ENCODE results near the gene EDNRB. TPM values are rescaled to one million over a fixed set of nuclear protein-coding genes. Genes with fewer than 3 reads are reported as not detected.

EDNRB gene
- total RNA-seq, 1 experiment from 2014 or later, result 0.22 TPM

- intact Hi-C loops (cut with micrococcal nuclease), result no loop called here
- Histone ChIP-seq H2AFZ (ENCODE audit: low read depth, low read length, poor library complexity, severe bottlenecking) (no peak overlapping the region), H3K79me2 (ENCODE audit: insufficient read depth, low read length) (no peaks in the 10 kb centered on the region), H3K4me2 (ENCODE audit: low read length) (no peak overlapping the region), H3K36me3 (ENCODE audit: control insufficient read depth in 1 of 2, insufficient read depth in 2 of 2, low read length in 2 of 2) (no peaks in the 10 kb centered on the region), H3K4me3 (replicated peaks in 1 of 2; ENCODE audit: low read depth in 1 of 2, low read length in 2 of 2) (no peak overlapping the region), H3K4me1 (ENCODE audit: control insufficient read depth in 1 of 2, insufficient read depth in 2 of 2, low read length in 2 of 2) (no peaks in the 10 kb centered on the region), H3K9me2 (ENCODE audit: insufficient read depth) (no peaks in the 10 kb centered on the region), H3K27me3 (ENCODE audit: insufficient read depth, low read length) (no peaks in the 10 kb centered on the region), H3K9ac (ENCODE audit: low read length) (no peak overlapping the region), H3K9me3 (ENCODE audit: control insufficient read depth in 1 of 2, insufficient read depth in 1 of 2, low read depth in 1 of 2, low read length in 2 of 2) (no peaks in the 10 kb centered on the region; a peak in 2 of 4 replicates), H4K20me1 (ENCODE audit: insufficient read depth) (no peaks in the 10 kb centered on the region), H3K27ac (ENCODE audit: low read depth, low read length) (no peak overlapping the region)
- DNase-seq (ENCODE audit: low read depth, low spot score) (no peak), ATAC-seq (no peak)
- CTCF ChIA-PET, result no interaction called here
- no TSS peak for BruUV-seq (replicated peaks)
- RAD21 ChIA-PET (ENCODE audit: low non-redundant PET in 1 of 2, low total read pairs in 2 of 2, uncharacterized antibody in 2 of 2, unreplicated experiment in 2 of 2), result no interaction called here
- POLR2A ChIA-PET, result no interaction called here
- TF ChIP-seq POLR2A (IDR thresholded peaks at IDR 0.05; ENCODE audit: borderline replicate concordance, extremely low read depth, insufficient read depth, insufficient read length), result no peak
These were observed 27.6 kb downstream of the EDNRB start for GRCh38 chr13:77891041-77891440.

- Histone ChIP-seq H3K4me3 (replicated peaks in 1 of 2; ENCODE audit: low read depth in 1 of 2, low read length in 2 of 2) (no peak overlapping the region), H4K20me1 (ENCODE audit: insufficient read depth) (no peaks in the 10 kb centered on the region), H3K79me2 (ENCODE audit: insufficient read depth, low read length) (no peaks in the 10 kb centered on the region), H2AFZ (ENCODE audit: low read depth, low read length, poor library complexity, severe bottlenecking) (no peak overlapping the region), H3K9me2 (ENCODE audit: insufficient read depth) (no peaks in the 10 kb centered on the region), H3K27me3 (ENCODE audit: insufficient read depth, low read length) (no peaks in the 10 kb centered on the region), H3K4me2 (ENCODE audit: low read length) (no peak overlapping the region), H3K4me1 (ENCODE audit: control insufficient read depth in 1 of 2, insufficient read depth in 2 of 2, low read length in 2 of 2) (no peaks in the 10 kb centered on the region), H3K27ac (ENCODE audit: low read depth, low read length) (no peak overlapping the region), H3K9me3 (ENCODE audit: control insufficient read depth in 1 of 2, insufficient read depth in 1 of 2, low read depth in 1 of 2, low read length in 2 of 2) (no peaks in the 10 kb centered on the region; a peak in 1 of 4 replicates), H3K36me3 (ENCODE audit: control insufficient read depth in 1 of 2, insufficient read depth in 2 of 2, low read length in 2 of 2) (no peaks in the 10 kb centered on the region), H3K9ac (ENCODE audit: low read length) (no peak overlapping the region)
- POLR2A ChIA-PET, result no interaction called here
- DNase-seq (ENCODE audit: low read depth, low spot score) (no peak), ATAC-seq (no peak)
- BruUV-seq (replicated peaks), result no TSS peak
- intact Hi-C loops (cut with micrococcal nuclease), result no loop called here
- CTCF ChIA-PET, result no interaction called here
- TF ChIP-seq ATF3 (IDR thresholded peaks at IDR 0.05) (no peak), CTCF (IDR thresholded peaks at IDR 0.05 in 2 of 3, conservative IDR thresholded peaks at IDR 0.05 in 1 of 3; ENCODE audit: borderline replicate concordance in 1 of 3, insufficient read depth in 1 of 3, low read depth in 2 of 3, low read length in 2 of 3) (no peak)
- RAD21 ChIA-PET (ENCODE audit: low non-redundant PET in 1 of 2, low total read pairs in 2 of 2, uncharacterized antibody in 2 of 2, unreplicated experiment in 2 of 2), result no interaction called here
These were observed 35.3 kb downstream of the EDNRB start for GRCh38 chr13:77883328-77883727.

Data from HCT116 (cell line).